Adrenal gland (tissue), 12 donors: ENCODE data around the gene DUSP16. TPM values are rescaled to one million over a fixed set of nuclear protein-coding genes. Genes with fewer than 3 reads are reported as not detected.
"Not testable (repeated sequence)": the region's sequence is repeated elsewhere in the genome, so short reads cannot be mapped to it uniquely, and the experiment has no call there.

Source experiments
- DNase-seq, 7 donors: peaks; one replicate each; pipeline ENCODE4 v3.0.0-alpha.2; 2019 to 2020
- H3K27ac ChIP-seq, 5 donors: fragments of 200-600 bp; sonication (generic) in 4 of 5; 1 replicate in 3 of 5; 2 replicates in 2 of 5; pipeline versions ENCODE4 v1.5.1 to v1.8.0; 2016 to 2020; ENCODE audit warnings: mild to moderate bottlenecking in 1 of 5
- H3K27me3 ChIP-seq: fragments of 200-600 bp; 2 replicates; pipeline ENCODE4 v1.8.0; 2021
- H3K36me3 ChIP-seq, 2 donors: fragments of 200-600 bp; replicated peaks in 1 of 2; 1 replicate in 1 of 2; 2 replicates in 1 of 2; pipeline versions ENCODE4 v1.5.1 to v1.8.0; 2018 to 2022
- H3K4me1 ChIP-seq, 2 donors: fragments of 200-600 bp; replicated peaks in 1 of 2; 1 replicate in 1 of 2; 2 replicates in 1 of 2; pipeline versions ENCODE4 v1.5.1 to v1.8.0; 2018 to 2021
- H3K4me3 ChIP-seq, 4 donors: fragments of 200-600 bp; sonication (generic) in 3 of 4; one replicate each; pipeline ENCODE4 v1.5.1; 2016 to 2018
- H3K9me3 ChIP-seq, 3 donors: fragments of 200-600 bp; sonication (generic) in 1 of 3; replicated peaks in 1 of 3; 1 replicate in 2 of 3; 2 replicates in 1 of 3; pipeline versions ENCODE4 v1.5.1 to v1.8.0; 2016 to 2021
- POLR2A ChIP-seq, 2 donors: fragments of 450-650 bp; IDR thresholded peaks; one replicate each; pipeline ENCODE4 v1.6.1; 2017; ENCODE audit warnings: antibody characterized with exemption in 2 of 2, mild to moderate bottlenecking in 2 of 2, moderate library complexity in 1 of 2
- WGBS, 4 donors: extraction: QIAGEN DNeasy Blood & Tissue Kit in 2 of 4; methylation state at CpG; one replicate each; pipeline versions ENCODE4 v1.1.5 to v1.1.7; 2013 to 2017; 5-methylcytosine and 5-hydroxymethylcytosine counted together
- intact Hi-C, 2 donors: fragments of 100-400 bp; cut with DNase I; formaldehyde crosslinking; loops; one replicate each; pipeline versions ENCODE4 v1.14.1 to v1.15.0; 2022 to 2023
- polyA plus RNA-seq, 3 donors: library from polyadenylated mRNA; stranded (reverse); fragments of 200-250 nt in 2 of 3; fragments of 350-450 nt in 1 of 3; fragmentation: Illumina TruSeq in 1 of 3; extraction: RNeasy Lipid Tissue Mini Kit (QIAGEN cat#74804) in 1 of 3; gene quantifications; one replicate each; pipeline ENCODE4 v1.2.3, GENCODE V29; 2013 to 2014
- total RNA-seq, 9 donors: library from RNA; depleted of rRNA in 4 of 9; stranded (reverse); fragments of >200 nt in 4 of 9; fragments of 120-200 nt in 1 of 9; fragmentation: NEBNext Ultra II Directional in 1 of 9; extraction: Animal tissue kit (Norgen Biotek cat#: 25700) in 1 of 9; gene quantifications; one replicate each; pipeline versions ENCODE4 v1.1.0 to v1.2.4, GENCODE V29; 2013 to 2023
- TF ChIP-seq, protein P1 (sequence below), 6 experiments: fragments of 450-650 bp in 4 of 6; fragments of 200-600 bp in 2 of 6; sonication (generic) in 1 of 6; IDR thresholded peaks; 1 replicate in 5 of 6; 2 replicates in 1 of 6; pipeline versions ENCODE4 v1.5.1 to v1.8.0; 2016 to 2021; ENCODE audit warnings: antibody characterized with exemption in 6 of 6, mild to moderate bottlenecking in 2 of 6, moderate library complexity in 1 of 6
- donor health status: healthy with polysubstance abuse.
- donor health status: Bipolar disorder and iron deficiency.
- donor health status: DM: yes; HTN: yes; CAD: no.
- donor health status: DM: no; HTN: no; CAD: no.
- donor health status: DM: no; HTN: no; CAD: no.
- donor health status: DM: yes; HTN: yes; CAD: no.

Gene DUSP16
- total and polyA plus RNA-seq, 12 donors = 24.5 to 374 (median 109) TPM

GRCh38 chr12:12502815-12503151 is 59.9 kb downstream of the DUSP16 start:
- Histone ChIP-seq H3K36me3 (no peaks in the 10 kb centered on the region), H3K9me3 (no peaks in the 10 kb centered on the region), H3K27ac (peak overlapping the region in 1 of 5 donors; percentile 95), H3K4me1 (peaks cover 22 to 73% of the 10 kb centered on the region in 2 donors), H3K27me3 (no peaks in the 10 kb centered on the region), H3K4me3 (no peak overlapping the region)
- no peak for DNase-seq
- intact Hi-C loops = no loop called here
- TF ChIP-seq, protein P1, sequence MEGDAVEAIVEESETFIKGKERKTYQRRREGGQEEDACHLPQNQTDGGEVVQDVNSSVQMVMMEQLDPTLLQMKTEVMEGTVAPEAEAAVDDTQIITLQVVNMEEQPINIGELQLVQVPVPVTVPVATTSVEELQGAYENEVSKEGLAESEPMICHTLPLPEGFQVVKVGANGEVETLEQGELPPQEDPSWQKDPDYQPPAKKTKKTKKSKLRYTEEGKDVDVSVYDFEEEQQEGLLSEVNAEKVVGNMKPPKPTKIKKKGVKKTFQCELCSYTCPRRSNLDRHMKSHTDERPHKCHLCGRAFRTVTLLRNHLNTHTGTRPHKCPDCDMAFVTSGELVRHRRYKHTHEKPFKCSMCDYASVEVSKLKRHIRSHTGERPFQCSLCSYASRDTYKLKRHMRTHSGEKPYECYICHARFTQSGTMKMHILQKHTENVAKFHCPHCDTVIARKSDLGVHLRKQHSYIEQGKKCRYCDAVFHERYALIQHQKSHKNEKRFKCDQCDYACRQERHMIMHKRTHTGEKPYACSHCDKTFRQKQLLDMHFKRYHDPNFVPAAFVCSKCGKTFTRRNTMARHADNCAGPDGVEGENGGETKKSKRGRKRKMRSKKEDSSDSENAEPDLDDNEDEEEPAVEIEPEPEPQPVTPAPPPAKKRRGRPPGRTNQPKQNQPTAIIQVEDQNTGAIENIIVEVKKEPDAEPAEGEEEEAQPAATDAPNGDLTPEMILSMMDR (IDR thresholded peaks at IDR 0.05) = no peak
- no peak for TF ChIP-seq POLR2A (IDR thresholded peaks at IDR 0.05)
- WGBS, 4 donors = 84 to 92% (median 88%) methylated on average over 5 of the region's 5 CpGs

DNA sequence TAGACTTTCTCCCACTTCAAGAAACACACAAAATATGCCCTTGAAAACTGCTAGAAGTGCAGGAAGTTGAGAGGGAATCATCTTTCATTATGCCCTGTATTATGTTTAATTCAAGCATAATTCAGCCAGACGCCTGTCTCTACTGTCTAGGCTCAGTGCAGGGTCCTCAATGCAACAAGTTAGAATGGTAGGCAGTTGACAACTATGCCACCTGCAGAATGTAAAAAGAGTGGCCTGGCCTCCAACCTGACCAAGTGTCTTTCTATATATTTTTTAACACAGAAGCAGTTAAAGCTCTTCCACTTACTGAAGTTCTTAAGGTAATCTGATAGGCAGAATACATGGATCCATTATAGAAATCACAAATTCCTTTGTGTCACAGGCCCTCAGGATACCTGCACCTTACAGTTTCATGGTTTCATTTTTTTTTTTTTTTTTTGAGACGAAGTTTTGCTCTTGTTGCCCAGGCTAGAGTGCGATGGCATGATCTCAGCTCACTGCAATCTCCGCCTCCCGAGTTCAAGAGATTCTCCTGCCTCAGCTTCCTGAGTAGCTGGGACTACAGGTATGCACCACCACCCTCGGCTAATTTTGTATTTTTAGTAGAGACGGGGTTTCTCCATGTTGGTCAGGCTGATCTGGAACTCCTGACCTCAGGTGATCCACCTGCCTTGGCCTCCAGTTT is 60.4 kb downstream of the DUSP16 start:
- intact Hi-C loops, H3K27me3 ChIP-seq, DNase-seq, H3K4me3 ChIP-seq, H3K36me3 ChIP-seq, H3K9me3 ChIP-seq: not testable (repeated sequence)
- Histone ChIP-seq H3K27ac (peak overlapping the region in 3 of 5 donors; percentile 11 to 48 (median 17)), H3K4me1 (peaks cover 19 to 68% of the 10 kb centered on the region in 2 donors)
- 84 to 88% (median 86%) methylated on average over 7 of the region's 7 CpGs for WGBS, 4 donors

- TF ChIP-seq, protein P1 (IDR thresholded peaks at IDR 0.05) = no peak
- no peak for TF ChIP-seq POLR2A (IDR thresholded peaks at IDR 0.05)
- Histone ChIP-seq H3K27ac (peak overlapping the region in 1 of 5 donors; percentile 48), H3K36me3 (peaks cover 0 to 5% of the 10 kb centered on the region in 2 donors), H3K4me1 (peaks cover 9 to 65% of the 10 kb centered on the region in 2 donors), H3K27me3 (no peaks in the 10 kb centered on the region), H3K9me3 (no peaks in the 10 kb centered on the region), H3K4me3 (peak overlapping the region in 1 of 4 donors; percentile 3)
- intact Hi-C loops = no loop called here
- no peak for DNase-seq
- WGBS, 4 donors = 37 to 51% (median 47%) methylated on average over 3 of the region's 3 CpGs
These were observed 61.5 kb downstream of the DUSP16 start for GRCh38 chr12:12501121-12501520.

DNA sequence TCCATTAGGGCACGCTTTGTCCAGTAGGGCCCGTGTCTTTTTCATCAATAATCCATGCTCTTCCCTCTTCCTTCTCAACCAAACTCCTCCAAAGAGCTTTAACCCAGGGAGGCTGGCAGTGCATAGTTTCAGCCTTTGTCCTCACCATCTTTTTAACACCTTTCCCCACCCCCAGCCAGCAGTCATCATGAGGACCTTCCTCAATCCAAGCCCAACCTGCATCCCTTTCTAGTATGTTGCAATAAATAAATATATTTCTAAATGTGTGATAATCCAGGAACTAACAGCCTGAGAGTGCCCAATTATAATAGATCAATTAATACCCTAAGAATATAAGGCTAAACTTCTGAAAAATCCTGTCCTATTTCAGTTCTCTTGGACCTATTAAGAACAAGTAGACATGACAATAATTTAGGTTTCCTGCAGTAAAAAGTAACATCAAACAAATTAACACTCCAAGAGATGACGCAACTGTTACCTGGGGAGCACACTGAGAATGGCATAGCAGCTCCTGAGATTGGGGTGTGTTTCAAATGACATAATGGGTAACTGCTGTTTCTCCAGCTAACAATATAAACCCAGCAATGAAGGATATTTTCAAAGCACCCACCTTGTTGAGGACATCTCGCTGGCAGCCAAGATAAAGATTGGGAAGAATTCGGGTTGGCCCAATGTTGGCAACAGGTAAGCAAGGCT is 62.6 kb downstream of the DUSP16 start:
- no peak for TF ChIP-seq POLR2A (IDR thresholded peaks at IDR 0.05)
- TF ChIP-seq, protein P1 (IDR thresholded peaks at IDR 0.05) = no peak
- no peak for DNase-seq
- intact Hi-C loops = no loop called here
- Histone ChIP-seq H3K36me3 (peaks cover 0 to 8% of the 10 kb centered on the region in 2 donors), H3K4me3 (no peak overlapping the region), H3K9me3 (no peaks in the 10 kb centered on the region), H3K27me3 (no peaks in the 10 kb centered on the region), H3K27ac (peak overlapping the region in 1 of 5 donors; percentile 48), H3K4me1 (peaks cover 3 to 62% of the 10 kb centered on the region in 2 donors)
- WGBS, 4 donors = 93 to 95% (median 94%) methylated on average over 5 of the region's 5 CpGs
